DND-41 (cell line): ENCODE measurements around the gene BCAP29.

Source experiments
- CTCF ChIP-seq: IDR thresholded peaks from 2 replicates; pipeline ENCODE4 v1.5.1; 2012; ENCODE audit warnings: borderline replicate concordance, low read length, moderate library complexity, mild to moderate bottlenecking; ENCODE audit not compliant: poor library complexity, severe bottlenecking; ENCODE audit errors: extremely low read depth
- EZH2 ChIP-seq: IDR thresholded peaks from 3 replicates; pipeline ENCODE4 v1.6.1; 2012; ENCODE audit warnings: borderline replicate concordance, low read depth, mild to moderate bottlenecking, moderate library complexity, low read length, inconsistent platforms; ENCODE audit not compliant: severe bottlenecking

DNA sequence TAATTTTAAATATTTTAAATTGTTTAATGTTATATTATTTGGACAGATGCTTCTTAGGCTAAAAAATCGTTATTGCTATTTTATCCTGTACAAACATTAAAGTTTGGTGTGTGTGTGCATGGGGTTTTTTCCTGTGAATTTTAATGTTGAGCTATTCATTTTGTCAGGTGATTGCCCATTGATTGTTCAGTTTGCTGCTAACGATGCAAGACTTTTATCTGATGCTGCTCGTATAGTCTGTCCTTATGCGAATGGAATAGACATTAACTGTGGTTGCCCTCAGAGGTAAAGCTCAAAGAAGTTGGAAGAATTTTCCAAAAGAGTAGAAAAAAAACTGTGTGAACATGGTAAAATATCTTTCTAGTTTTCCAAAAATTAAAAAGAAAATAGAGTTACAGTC, 6.5 kb upstream of the BCAP29 start:
- TF ChIP-seq EZH2, result no peak
- no peak for TF ChIP-seq CTCF
